Activated CD4-positive, CD25-positive, alpha-beta regulatory T cell treated with anti-CD3 and anti-CD28 coated beads, Interleukin-2, amount 50 U/mL, for 72 hours (primary cell): ENCODE results near the gene ACTMAP.
"Not testable (repeated sequence)": the region's sequence is repeated elsewhere in the genome, so short reads cannot be mapped to it uniquely, and the experiment has no call there.

Experiments
- DNase-seq: peaks from one replicate; pipeline ENCODE4 v3.0.0; 2021

The ACTMAP gene

DNA sequence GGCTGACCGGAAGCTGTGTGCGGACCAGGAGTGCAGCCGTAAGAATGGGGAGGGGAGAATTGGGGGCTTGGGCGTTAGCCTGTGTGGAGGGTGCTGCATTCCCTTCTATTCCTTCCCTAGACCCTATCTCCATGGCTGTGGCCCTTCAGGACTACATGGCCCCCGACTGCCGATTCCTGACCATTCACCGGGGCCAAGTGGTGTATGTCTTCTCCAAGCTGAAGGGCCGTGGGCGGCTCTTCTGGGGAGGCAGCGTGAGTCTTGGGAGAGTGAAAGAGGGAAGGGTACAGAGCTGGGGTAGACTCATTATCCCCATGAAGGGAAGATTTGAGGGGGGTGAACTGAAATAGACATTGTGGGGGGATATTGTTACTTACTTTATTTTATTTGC, 25.4 kb upstream of the ACTMAP start:
- DNase-seq, result no peak

GRCh38 chr19:40774916-40775631, 24.8 kb upstream of the ACTMAP start, which contains the start of gene MIA:
Gene MIA, plus strand, starts transcription at chr19:40775521. Its CDS starts 22 bp downstream, at chr19:40775543.
- no peak for DNase-seq

DNA sequence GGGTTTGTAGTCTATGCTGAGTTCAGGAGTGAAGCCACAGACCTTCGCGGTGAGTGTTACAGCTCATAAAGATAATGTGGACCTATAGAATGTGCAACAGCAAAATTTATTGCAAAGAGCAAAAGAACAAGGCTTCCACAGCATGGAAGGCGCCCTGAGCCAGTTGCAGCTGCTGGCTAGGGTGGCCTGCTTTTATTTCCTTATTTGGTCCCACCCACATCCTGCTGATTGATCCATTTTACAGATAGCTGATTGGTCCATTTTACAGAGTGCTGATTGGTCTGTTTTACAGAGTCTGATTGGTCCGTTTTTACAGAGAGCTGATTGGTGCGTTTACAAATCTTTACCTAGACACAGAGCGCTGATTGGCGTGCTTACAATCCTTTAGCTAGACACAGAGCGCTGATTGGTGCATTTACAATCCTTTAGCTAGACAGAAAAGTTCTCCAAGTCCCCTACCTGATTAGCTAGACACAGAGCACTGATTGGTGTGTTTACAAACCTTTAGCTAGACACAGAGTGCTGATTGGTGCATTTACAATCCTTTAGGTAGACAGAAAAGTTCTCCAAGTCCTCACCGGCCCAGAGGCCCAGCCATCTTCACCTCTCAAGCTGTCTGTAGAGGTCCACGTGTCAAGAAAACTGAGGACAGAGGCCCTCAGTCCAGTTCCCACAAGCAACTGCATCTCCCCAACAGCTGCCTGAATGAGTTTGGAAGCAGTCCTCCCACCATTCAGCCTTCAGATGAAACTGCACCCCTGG, 21.0 kb upstream of the ACTMAP start:
- not testable (repeated sequence) for DNase-seq

GRCh38 chr19:40768869-40769268, 18.6 kb upstream of the ACTMAP start:
- DNase-seq, result no peak

GRCh38 chr19:40766385-40766784, 16.1 kb upstream of the ACTMAP start:
- not testable (repeated sequence) for DNase-seq

- DNase-seq, result no peak
Measured at GRCh38 chr19:40763963-40764362, 13.7 kb upstream of the ACTMAP start.

- no peak for DNase-seq
Measured at GRCh38 chr19:40763526-40763925, 13.2 kb upstream of the ACTMAP start.

DNA sequence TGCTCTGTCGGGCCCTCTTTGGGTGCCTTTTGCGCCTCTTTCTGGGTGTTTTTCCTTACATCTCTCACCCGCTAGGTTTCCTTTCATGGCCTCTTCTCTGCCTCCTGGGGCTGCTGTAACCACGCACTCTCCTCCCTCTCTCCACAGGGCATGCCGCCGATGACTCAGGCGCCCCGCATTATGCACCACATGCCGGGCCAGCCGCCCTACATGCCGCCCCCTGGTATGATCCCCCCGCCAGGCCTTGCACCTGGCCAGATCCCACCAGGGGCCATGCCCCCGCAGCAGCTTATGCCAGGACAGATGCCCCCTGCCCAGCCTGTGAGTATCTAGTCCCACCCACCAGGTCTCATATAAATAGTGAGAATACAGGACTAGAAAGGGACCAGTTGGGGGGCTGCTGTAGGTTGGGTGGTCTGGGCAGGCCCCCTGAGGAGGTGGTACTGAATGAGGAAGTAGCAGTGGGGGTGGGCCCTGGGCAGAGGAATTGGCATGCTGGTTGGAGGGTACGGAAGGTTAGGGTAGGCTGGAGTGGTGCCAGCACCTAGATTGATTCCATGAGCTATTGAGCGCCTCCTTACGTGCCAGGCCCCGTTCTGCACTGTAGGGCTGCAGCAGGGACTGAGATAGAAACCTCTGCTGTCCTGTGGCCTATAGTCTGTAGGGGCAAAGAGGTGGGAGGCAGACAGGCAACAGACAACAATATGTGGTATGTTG, 12.6 kb upstream of the ACTMAP start:
- no peak for DNase-seq

DNA sequence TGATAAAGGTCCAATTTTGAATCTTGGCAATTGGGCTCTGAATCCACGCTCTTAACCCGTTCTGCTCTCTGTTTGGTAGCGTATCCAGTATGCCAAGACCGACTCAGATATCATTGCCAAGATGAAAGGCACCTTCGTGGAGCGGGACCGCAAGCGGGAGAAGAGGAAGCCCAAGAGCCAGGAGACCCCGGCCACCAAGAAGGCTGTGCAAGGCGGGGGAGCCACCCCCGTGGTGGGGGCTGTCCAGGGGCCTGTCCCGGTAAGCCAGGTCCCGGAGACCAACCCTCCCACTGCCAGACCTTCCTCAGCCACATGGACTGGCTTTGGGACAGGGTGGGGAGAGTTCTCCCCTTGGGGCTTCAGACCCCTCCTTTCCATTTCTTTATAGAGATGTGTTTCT, 9.1 kb upstream of the ACTMAP start:
- DNase-seq, result no peak

DNA sequence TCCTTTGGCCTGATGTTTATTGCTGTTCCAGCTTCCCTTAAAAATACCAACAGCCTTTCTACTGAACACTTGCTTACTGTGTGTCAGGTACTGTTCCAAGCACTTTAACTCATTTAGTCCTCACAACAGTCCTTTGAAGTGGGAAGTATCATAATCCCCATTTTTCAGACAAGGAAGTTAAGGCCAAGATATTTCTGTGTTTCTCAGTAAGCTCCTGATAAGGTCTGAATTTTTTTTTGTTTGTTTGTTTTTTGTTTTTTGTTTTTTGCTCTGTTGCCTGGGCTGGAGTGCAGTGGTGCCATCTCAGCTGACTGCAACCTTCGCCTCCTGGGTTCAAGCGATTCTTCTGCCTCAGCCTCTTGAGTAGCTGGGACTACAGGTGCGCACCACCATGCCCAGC, 8.2 kb upstream of the ACTMAP start:
- DNase-seq, result no peak

GRCh38 chr19:40756502-40757110, 6.3 kb upstream of the ACTMAP start:
- DNase-seq, result no peak

DNA sequence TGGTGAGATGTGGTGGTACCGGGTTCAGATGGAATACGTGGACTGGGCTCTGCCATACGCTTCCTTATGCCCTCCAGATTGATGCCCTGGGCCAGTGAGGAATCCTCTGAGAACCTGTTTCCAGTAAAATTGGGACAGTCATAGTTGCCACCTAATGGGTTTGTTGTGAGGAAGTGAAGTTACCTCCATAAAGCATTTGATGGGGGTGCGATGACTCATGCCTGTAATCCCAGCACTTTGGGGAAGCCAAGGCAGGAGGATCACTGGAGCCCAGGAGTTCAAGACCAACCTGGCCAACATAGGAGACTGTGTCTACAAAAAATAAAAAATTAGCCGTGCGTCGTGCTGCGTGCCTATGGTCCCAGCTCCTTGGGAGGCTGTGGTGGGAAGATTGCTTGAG, 5.5 kb upstream of the ACTMAP start:
- no peak for DNase-seq

GRCh38 chr19:40755248-40755624, 5.0 kb upstream of the ACTMAP start:
- no peak for DNase-seq

- no peak for DNase-seq
Measured at GRCh38 chr19:40754611-40755247, 4.5 kb upstream of the ACTMAP start.

- DNase-seq, result no peak
Measured at GRCh38 chr19:40752257-40752781, 2.0 kb upstream of the ACTMAP start.

DNA sequence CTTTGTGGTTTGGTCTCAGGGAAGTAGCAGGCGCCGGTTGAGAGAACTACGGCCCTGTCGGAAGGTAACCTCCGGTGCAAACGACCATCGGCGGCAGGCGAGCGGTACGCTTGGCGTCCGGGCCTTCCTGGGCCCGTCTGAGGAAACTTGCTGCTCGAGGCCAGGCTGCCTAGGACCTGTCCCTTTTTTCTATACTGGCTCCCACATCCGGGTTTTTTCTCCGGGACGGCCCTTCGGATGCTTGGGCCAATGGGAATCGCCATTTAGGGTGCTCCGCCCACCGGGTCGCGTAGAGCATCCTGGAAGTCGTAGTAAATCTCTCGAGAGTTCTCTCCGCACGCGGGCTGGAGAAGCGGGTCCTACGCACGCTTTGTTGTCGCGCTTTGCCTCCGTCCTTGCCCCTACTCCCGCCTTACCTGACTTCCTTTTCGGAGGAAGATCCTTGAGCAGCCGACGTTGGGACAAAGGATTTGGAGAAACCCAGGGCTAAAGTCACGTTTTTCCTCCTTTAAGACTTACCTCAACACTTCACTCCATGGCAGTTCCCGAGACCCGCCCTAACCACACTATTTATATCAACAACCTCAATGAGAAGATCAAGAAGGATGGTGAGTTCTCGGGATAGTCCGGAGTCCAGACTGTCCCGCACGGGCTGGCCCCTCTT, 729 bp upstream of the ACTMAP start, which contains the start of gene SNRPA:
Gene SNRPA (plus strand): TSS at position 330 of the 664 bp plus-strand sequence. CDS start 206 bp downstream, at position 536.
- DNase-seq, result peak; percentile 95

DNA sequence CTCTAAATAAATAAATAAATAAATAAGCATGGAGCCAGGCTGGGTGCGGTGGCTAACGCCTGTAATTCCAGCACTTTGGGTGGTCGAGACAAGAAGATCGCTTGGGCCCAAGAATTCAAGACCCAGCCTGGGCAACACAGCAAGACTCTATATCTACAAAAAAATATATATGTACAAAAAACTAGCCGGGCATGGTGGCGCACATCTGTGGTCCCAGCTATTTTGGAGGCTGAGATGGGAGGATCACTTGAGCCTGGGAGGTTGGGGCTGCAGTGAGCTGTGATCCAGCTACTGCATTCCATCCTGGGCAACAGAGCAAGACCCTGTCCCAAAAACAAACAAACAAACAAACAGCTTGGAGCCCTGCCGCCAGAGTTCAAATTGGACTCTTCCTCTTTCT, 2.7 kb downstream of the ACTMAP start:
- DNase-seq, result no peak

DNA sequence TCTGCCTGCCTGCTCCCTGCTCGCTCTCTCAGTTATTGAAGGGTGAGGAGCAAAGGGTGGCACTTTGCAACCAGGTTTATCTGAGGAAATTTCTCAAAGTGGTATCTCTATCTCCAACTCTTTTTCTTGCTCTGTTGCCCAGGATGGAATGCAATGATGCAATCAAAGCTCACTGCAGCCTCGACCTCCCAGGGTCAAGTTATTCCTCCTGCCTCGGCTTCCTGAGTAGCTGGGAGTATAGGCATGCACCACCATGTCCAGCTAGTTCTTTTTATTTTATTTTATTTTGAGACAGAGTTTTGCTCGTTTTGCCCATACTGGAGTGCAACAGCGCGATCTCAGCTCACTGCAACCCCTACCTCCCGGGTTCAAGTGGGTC, 4.9 kb downstream of the ACTMAP start:
- no peak for DNase-seq

DNA sequence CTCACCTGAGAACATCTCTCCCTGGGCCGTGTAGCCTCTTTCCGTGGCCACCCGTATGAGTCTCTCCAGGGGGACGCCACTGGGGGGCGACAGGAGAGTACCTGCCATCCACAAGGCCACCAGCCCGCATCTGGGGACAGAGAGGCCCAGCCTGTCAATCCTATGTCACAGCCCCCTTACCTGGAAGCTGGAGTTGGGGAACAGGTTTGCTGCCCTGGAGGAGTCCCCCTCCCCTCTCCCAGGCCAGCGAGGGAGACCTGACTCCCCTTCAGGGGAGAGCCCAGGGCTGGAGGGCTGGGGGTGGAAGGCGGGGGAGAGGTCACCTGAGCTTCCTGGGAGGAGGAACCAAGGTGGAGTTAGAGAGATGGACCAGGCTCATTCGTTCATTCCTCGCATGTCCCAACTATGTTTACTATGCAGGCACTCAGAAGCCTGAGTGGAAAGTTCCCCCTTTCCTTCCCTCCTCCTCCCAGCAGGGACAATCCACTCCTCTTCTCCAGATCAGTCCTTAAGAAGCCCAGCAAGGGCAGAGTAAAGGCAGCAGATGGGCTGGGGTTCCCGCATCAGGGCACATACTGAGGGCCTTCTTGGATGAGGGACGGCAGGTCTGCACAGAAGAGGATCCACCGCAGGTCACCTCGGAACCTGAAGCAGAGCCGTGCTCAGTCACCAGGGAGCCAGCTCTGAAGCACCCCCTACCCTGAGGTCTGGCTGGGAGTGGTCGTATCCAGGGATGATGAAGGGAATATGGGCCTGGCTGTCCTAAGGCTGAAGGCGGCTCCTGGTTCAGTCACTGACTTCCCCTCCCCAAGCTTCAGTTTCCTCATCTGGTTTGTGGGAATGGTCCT, 5.5 kb downstream of the ACTMAP start:
- DNase-seq, result no peak

DNA sequence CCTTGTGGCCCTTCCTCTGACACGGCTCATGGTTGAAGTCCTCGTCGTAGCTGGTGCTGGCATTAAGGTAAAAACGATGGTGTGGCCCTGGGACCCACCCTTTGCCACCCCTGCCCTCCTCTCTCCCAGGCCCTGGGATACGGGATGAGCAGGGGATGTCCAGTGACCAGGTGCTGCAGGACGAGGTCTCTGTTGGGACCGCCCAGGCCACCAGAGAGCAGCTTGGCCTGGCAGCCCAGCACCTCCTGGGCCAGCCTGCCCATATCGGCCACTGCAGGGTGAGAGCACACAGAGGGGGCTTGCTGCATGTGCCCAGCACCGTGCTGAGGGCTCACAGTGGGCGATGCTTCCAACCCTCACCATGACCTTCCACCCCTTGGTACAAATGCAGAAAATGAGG, 6.4 kb downstream of the ACTMAP start:
- no peak for DNase-seq

DNA sequence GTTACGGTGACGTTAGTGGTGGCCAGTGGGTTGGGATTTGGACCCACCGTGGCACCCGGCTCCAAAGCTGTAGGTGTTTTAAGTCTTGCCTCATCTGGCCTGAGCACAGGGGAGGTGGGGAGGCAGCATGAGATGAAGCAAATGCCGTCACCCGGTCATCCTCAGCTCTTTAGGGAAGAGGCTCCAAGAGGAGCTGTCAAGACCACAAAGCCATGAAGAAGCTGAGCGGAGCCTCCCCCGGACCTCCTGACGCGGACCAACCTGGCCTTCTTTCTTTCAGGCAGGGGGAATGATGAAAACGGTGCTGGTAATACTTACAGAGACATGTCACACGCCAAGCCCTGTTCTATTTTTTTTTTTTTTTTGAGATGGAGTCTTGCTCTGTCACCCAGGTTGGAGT, 7.4 kb downstream of the ACTMAP start:
- no peak for DNase-seq
